DMS153 treated with DMSO at 0.1 percent for 48 hours (cell line): ENCODE results near the gene STX10.
"Not testable (repeated sequence)": the region's sequence is repeated elsewhere in the genome, so short reads cannot be mapped to it uniquely, and the experiment has no call there.

ENCODE experiments used
- DNase-seq: peaks from one replicate; lab custom pipeline; 2025; ENCODE audit not compliant: unreplicated experiment; lab: John Stamatoyannopoulos, UW

STX10 gene

DNA sequence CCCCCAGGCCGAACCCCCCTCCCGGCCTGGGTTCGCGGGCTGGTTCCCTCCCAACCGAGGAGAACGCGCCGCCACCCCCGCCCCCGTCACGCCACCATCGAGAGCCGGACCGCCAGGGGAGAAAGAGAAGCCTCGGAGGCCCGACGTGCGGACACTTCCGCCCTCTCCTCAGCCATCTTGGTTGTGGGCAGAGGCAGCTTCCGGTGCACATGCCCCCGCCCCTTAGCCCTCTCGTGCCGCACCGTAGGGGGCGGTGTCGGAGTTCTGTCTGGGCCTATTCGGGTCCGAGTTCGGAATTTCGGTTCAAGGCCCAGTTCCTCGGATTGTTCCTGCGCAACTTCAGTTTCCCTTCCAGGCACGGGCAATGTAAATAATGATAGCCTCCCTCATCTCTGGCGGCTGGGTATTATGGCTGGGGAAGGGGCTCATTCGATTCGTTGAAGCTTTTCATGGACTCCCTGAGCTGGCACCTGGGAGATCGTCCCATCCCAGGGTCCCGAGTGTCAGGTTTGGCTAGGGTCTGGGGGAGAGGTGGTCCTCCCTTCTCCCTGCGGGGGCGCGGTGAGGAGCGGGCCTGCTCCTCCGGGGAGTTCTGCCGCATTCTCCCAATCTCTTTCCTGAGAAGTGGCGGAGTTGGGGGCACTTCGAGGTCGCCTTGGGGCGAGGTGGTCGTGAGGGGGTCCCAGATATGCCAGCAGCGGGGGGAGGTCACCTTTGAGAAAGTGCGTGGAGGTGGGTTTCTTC, at the start of gene STX10, which contains the start of gene IER2:
Gene STX10 (minus strand): TSS at position 189 of the 744 bp plus-strand sequence. CDS start 202 bp downstream, outside the sequence.
Gene IER2 (plus strand): TSS at position 225 of the 744 bp plus-strand sequence. CDS start 2,776 bp downstream, outside the sequence.
- DNase-seq = peak; percentile 89

GRCh38 chr19:13198634-13199033, 48.5 kb upstream of the STX10 start:
- DNase-seq = no peak

DNA sequence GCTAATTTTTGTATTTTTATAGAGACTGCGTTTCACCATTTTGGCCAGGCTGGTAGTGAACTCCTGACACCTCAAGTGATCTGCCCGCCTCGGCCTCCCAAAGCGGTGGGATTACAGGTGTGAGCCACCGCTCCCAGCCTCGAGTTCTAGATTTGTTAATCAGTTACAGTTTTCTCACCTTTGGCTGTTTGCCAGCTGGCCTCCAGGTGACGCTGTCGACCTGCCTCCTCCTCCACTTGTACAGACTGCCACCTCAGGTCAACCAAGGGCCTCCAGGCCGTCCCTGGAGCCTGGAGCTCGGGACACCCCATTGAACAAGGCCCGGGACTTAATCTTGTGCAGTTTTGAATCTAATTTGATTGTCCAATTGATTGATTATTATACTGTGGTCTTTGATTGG, 45.5 kb upstream of the STX10 start:
- peak; percentile 2 for DNase-seq

GRCh38 chr19:13190781-13191540, 40.8 kb upstream of the STX10 start:
- DNase-seq = no peak

- no peak for DNase-seq
These were observed 39.4 kb upstream of the STX10 start for GRCh38 chr19:13189600-13189999.

- no peak for DNase-seq
These were observed 37.2 kb upstream of the STX10 start for GRCh38 chr19:13187419-13187818.

- not testable (repeated sequence) for DNase-seq
These were observed 36.5 kb upstream of the STX10 start for GRCh38 chr19:13186688-13187087.

GRCh38 chr19:13185763-13186657, 35.8 kb upstream of the STX10 start:
- DNase-seq = not testable (repeated sequence)

GRCh38 chr19:13184926-13185325, 34.8 kb upstream of the STX10 start:
- DNase-seq = not testable (repeated sequence)

GRCh38 chr19:13181747-13182388, 31.7 kb upstream of the STX10 start:
- DNase-seq = peak; percentile 6

GRCh38 chr19:13178291-13178690, 28.1 kb upstream of the STX10 start:
- DNase-seq = not testable (repeated sequence)

DNA sequence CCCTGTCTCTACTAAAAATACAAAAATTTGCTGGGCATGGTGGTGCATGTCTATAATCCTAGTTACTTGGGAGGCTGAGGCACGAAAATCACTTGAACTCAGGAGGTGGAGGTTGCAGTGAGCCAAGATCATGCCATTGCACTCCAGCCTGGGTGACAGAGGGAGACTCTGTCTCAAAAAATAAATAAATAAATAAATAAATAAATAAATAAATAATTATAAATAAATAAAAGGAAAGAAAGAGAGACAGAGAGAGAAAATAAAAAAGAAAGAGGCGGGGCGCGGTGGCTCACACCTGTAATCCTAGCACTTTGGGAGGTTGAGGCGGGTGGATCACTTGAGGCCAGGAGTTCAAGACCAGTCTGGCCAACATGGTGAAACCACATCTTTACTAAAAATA, 27.4 kb upstream of the STX10 start:
- DNase-seq = not testable (repeated sequence)

DNA sequence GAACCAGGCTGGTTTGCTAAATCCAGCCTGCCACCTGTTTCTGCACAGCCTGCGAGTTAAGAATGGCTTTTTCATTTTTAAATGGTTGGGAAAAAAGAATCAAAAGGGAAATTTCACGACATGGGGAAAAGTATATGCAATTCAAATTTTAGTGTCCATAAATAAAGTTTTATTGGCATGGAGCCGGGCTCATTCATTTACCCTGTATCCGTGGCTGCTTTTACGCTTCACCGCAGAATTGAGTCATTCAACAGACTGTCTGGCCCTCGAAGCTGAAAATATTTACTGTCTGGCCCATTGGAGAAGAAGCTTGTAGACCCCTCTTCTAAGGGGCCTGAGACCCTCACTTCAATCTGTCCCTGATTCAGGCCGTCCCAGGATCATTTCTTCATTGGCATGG, 26.2 kb upstream of the STX10 start:
- DNase-seq = no peak

DNA sequence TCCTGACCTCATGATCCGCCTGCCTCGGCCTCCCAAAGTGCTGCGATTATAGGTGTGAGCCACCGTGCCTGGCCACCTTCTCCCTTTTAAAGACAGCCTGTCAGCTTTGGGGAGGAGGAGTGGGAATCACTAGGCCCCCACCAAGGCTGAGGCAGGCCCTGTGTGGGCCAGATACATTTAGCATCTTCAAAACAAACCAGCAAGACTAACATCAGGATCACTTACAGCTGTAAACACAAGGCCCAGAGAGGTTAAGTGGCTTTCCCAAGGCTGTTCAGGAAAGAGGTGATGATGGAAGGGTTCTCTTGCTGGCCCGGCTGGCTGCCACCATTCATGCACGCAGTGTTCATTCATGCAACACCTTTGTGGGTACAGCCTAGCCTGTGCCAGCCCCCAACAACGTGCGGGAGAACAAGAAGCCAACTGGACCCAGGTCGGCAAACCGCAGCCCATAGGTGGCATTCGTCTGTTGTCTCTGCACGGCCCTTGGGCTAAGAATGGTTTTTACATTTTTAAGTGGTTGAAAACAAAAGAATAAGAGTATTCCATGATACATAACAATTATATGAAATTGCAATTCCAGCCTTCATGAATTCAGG, 23.1 kb upstream of the STX10 start:
- no peak for DNase-seq

- peak; percentile 52 for DNase-seq
These were observed 22.4 kb upstream of the STX10 start for GRCh38 chr19:13172346-13173138.

- DNase-seq = no peak
These were observed 21.0 kb upstream of the STX10 start for GRCh38 chr19:13171146-13171545.

DNA sequence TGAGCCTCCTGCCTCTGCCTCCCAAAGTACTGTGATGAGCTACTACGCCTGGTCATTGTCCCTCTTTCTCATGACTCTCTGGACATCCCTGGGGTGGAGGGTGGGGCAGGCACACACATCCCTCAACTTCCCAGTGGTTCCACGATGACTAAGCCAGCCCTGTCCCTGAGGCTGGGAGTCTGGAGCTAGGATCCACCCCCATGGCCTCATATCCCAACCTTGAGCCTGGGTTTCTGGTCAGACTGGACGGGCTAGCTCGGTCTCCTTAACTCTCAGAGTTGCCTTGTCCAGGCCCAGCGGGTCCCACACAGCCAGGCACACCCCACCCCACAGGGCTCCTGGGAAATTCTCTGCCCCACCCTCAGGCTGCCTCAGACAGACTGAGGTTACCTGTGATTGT, 19.6 kb upstream of the STX10 start:
- no peak for DNase-seq

GRCh38 chr19:13166151-13166550, 16.0 kb upstream of the STX10 start:
- not testable (repeated sequence) for DNase-seq
